ENCODE data around the gene IDH1. TPM values are rescaled to one million over a fixed set of nuclear protein-coding genes. Genes with fewer than 3 reads are reported as not detected.

The IDH1 gene
- total and polyA plus RNA-seq, 2 of the 13 experiments (the other 11 are each of a cell fraction or from before 2014, with no cell fraction given), result 312 to 1,077 TPM

DNA sequence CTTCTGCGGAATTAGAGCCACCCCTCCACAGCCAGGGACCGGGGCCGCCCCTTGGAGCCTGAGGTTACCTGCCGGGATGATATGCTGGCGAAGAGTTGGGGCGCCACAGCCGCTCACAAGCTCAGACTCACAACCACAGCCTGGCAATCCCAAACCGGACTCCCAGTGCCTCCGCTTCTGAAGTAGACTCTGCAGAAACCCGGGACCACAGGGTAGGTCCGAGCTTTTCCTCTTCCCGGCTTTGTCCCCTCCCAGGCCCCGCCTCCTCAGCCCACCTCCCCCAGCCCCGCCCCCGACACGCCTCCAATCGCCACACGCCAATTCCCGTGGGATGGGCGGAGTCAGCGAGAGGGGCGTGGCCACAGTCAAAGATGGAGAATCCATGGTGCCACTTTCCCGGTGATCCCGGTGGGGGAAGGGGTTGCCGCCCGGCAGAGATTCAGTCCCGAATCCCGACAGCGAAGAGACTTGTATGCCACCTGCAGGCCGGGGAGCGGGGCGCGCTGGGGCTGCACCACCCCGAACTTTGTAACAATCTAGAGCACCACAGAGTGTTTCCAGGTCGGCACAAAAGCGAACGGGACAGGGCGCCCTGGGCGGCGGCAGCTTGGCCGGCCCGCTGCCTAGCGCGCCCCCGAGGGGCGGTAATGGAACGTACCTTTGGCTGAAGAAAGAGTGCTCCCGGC lies at the start of gene IDH1 (continued):
- TF ChIP-seq, protein P1, sequence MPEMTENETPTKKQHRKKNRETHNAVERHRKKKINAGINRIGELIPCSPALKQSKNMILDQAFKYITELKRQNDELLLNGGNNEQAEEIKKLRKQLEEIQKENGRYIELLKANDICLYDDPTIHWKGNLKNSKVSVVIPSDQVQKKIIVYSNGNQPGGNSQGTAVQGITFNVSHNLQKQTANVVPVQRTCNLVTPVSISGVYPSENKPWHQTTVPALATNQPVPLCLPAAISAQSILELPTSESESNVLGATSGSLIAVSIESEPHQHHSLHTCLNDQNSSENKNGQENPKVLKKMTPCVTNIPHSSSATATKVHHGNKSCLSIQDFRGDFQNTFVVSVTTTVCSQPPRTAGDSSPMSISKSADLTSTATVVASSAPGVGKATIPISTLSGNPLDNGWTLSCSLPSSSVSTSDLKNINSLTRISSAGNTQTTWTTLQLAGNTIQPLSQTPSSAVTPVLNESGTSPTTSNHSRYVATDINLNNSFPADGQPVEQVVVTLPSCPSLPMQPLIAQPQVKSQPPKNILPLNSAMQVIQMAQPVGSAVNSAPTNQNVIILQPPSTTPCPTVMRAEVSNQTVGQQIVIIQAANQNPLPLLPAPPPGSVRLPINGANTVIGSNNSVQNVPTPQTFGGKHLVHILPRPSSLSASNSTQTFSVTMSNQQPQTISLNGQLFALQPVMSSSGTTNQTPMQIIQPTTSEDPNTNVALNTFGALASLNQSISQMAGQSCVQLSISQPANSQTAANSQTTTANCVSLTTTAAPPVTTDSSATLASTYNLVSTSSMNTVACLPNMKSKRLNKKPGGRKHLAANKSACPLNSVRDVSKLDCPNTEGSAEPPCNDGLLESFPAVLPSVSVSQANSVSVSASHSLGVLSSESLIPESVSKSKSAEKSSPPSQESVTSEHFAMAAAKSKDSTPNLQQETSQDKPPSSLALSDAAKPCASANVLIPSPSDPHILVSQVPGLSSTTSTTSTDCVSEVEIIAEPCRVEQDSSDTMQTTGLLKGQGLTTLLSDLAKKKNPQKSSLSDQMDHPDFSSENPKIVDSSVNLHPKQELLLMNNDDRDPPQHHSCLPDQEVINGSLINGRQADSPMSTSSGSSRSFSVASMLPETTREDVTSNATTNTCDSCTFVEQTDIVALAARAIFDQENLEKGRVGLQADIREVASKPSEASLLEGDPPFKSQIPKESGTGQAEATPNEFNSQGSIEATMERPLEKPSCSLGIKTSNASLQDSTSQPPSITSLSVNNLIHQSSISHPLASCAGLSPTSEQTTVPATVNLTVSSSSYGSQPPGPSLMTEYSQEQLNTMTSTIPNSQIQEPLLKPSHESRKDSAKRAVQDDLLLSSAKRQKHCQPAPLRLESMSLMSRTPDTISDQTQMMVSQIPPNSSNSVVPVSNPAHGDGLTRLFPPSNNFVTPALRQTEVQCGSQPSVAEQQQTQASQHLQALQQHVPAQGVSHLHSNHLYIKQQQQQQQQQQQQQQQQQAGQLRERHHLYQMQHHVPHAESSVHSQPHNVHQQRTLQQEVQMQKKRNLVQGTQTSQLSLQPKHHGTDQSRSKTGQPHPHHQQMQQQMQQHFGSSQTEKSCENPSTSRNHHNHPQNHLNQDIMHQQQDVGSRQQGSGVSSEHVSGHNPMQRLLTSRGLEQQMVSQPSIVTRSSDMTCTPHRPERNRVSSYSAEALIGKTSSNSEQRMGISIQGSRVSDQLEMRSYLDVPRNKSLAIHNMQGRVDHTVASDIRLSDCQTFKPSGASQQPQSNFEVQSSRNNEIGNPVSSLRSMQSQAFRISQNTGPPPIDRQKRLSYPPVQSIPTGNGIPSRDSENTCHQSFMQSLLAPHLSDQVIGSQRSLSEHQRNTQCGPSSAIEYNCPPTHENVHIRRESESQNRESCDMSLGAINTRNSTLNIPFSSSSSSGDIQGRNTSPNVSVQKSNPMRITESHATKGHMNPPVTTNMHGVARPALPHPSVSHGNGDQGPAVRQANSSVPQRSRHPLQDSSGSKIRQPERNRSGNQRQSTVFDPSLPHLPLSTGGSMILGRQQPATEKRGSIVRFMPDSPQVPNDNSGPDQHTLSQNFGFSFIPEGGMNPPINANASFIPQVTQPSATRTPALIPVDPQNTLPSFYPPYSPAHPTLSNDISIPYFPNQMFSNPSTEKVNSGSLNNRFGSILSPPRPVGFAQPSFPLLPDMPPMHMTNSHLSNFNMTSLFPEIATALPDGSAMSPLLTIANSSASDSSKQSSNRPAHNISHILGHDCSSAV (CRISPR knock-in tag; IDR thresholded peaks at IDR 0.05; ENCODE audit: borderline replicate concordance), result no peak
- TF ChIP-seq NFE2 (CRISPR knock-in tag; IDR thresholded peaks at IDR 0.05) (no peak), ERF (CRISPR knock-in tag; IDR thresholded peaks at IDR 0.05) (peak; percentile 76), ZNF652 (CRISPR knock-in tag; IDR thresholded peaks at IDR 0.05; ENCODE audit: borderline replicate concordance, low read depth) (no peak), AGO1 (IDR thresholded peaks at IDR 0.05; ENCODE audit: low read depth, low read length, poor library complexity, severe bottlenecking) (peak; percentile 64), ZNF674 (CRISPR knock-in tag; IDR thresholded peaks at IDR 0.05; ENCODE audit: low read depth) (0 out of 2 replicates have a peak, but pooled peaks have one; percentile 67), BRCA1 (CRISPR knock-in tag; IDR thresholded peaks at IDR 0.05) (no peak), ZNF354B (CRISPR knock-in tag; IDR thresholded peaks at IDR 0.05) (0 out of 2 replicates have a peak, but pooled peaks have one; percentile 43), ZFAT (CRISPR knock-in tag; conservative IDR thresholded peaks at IDR 0.05) (no peak; the same call in 1 of the 2 replicates), FLYWCH1 (CRISPR knock-in tag; IDR thresholded peaks at IDR 0.05) (no peak), TOPORS (CRISPR knock-in tag; IDR thresholded peaks at IDR 0.05) (peak; percentile 94), SATB2 (CRISPR knock-in tag; IDR thresholded peaks at IDR 0.05) (0 out of 2 replicates have a peak, but pooled peaks have one; percentile 49), MTF1 (CRISPR knock-in tag; IDR thresholded peaks at IDR 0.05) (peak; percentile 40; the same call in 1 of the 2 replicates)
- TF ChIP-seq, protein P2, sequence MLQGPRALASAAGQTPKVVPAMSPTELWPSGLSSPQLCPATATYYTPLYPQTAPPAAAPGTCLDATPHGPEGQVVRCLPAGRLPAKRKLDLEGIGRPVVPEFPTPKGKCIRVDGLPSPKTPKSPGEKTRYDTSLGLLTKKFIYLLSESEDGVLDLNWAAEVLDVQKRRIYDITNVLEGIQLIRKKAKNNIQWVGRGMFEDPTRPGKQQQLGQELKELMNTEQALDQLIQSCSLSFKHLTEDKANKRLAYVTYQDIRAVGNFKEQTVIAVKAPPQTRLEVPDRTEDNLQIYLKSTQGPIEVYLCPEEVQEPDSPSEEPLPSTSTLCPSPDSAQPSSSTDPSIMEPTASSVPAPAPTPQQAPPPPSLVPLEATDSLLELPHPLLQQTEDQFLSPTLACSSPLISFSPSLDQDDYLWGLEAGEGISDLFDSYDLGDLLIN (CRISPR knock-in tag; IDR thresholded peaks at IDR 0.05; ENCODE audit: borderline replicate concordance), result peak; percentile 35; the same call in 1 of the 2 replicates
- TF ChIP-seq, protein P3, sequence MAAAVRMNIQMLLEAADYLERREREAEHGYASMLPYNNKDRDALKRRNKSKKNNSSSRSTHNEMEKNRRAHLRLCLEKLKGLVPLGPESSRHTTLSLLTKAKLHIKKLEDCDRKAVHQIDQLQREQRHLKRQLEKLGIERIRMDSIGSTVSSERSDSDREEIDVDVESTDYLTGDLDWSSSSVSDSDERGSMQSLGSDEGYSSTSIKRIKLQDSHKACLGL (CRISPR knock-in tag; IDR thresholded peaks at IDR 0.05), result peak; percentile 41; the same call in 1 of the 2 replicates
- TF ChIP-seq, protein P4, sequence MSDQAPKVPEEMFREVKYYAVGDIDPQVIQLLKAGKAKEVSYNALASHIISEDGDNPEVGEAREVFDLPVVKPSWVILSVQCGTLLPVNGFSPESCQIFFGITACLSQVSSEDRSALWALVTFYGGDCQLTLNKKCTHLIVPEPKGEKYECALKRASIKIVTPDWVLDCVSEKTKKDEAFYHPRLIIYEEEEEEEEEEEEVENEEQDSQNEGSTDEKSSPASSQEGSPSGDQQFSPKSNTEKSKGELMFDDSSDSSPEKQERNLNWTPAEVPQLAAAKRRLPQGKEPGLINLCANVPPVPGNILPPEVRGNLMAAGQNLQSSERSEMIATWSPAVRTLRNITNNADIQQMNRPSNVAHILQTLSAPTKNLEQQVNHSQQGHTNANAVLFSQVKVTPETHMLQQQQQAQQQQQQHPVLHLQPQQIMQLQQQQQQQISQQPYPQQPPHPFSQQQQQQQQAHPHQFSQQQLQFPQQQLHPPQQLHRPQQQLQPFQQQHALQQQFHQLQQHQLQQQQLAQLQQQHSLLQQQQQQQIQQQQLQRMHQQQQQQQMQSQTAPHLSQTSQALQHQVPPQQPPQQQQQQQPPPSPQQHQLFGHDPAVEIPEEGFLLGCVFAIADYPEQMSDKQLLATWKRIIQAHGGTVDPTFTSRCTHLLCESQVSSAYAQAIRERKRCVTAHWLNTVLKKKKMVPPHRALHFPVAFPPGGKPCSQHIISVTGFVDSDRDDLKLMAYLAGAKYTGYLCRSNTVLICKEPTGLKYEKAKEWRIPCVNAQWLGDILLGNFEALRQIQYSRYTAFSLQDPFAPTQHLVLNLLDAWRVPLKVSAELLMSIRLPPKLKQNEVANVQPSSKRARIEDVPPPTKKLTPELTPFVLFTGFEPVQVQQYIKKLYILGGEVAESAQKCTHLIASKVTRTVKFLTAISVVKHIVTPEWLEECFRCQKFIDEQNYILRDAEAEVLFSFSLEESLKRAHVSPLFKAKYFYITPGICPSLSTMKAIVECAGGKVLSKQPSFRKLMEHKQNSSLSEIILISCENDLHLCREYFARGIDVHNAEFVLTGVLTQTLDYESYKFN (CRISPR knock-in tag; conservative IDR thresholded peaks at IDR 0.05), result 0 out of 2 replicates have a peak, but pooled peaks have one; percentile 24
